CD1c-positive myeloid dendritic cell (primary cell): ENCODE results near the gene PCSK6.
A peak's percentile ranks its signal among the peaks of the same experiment; 100 is the strongest.

Source experiments
- DNase-seq: peaks from one replicate; pipeline ENCODE4 v3.0.0-alpha.2; 2016; ENCODE audit errors: extremely low spot score

PCSK6 gene

DNA sequence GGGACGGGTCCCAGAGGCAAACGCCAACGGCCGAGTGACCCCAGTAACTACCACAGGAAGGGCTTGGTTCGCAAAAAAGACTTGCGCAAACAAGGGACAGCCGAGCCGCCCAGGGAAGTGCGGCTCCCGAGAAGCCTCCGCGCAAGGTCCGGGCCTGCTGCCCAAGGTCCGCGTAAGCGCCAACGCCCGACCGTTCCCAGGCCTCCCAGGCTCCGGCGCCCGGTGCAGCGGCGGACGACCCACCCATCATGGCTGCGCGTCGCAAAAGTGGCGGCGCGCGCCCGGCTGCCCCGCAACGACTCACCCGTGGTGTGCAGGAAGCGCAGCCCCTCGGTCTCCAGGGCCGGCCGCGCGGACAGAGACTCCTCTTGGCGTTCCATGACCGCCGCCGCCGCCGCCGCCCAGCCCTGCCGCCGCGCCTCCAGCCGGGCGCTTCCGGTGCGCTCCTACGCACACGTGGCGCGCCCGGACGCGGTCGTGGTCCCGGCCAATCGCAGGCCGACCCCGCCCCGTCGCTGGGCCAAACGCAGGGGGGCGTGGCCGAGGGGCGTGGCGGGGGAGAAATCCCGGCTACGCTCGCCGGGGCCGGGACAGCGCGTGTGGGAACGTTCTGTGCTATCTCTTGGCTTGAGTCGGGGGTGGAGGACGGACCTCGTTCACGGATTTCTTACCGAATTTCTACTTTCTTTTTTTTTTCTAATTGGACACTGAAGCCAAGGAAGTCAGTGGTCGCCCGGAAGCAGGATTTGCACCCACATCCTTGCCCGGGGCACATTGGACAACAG is 212.3 kb downstream of the PCSK6 start, which contains the start of gene SELENOS:
SELENOS (minus strand) TSS at position 448 of the 785 bp plus-strand sequence; CDS start at position 380, 68 bp downstream.
- peak; percentile 96 for DNase-seq

DNA sequence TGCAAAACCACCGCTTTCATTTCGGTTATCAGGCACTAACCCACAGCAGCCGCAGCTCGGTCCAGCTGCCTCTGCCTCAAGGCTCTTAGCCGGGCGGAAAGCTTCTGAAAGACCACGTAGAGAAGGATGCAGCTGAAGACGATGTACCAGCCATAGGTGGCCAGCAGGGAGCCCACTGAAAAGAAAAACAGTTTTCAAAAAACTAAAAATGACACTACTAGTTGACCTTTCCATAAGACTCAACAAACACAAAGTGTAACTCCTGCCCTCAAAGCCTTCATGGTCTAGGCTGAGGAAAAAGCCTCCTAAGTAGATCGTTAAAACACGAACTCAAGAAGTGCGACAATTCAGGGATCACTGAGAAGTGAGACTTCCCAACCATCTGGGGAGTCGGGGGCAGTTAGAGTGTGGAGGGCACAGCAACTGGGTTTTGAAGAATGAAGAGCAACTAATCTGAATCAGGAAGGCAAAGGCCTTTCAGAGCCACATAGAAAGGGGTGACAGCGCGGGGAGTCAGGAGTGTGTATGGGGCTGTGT is 212.9 kb downstream of the PCSK6 start:
- no peak for DNase-seq

DNA sequence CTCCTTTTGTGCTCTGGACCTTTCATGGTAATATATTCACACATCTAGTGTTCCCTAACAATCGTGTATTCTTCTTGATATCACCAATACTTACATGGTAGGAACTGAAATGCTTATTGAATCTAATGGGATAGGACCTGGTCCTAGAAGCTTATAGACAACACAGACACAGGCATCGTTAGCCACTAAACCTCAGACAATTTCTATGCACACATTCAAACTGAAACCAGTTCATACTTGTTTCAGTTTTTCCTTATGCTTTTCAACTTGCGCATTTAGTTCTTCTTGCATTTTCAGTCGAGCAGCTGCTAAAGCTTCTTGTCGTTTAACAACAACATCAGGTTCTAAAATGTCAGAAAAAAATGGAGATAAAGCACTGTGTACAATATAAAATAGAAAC is 214.5 kb downstream of the PCSK6 start:
- no peak for DNase-seq

DNA sequence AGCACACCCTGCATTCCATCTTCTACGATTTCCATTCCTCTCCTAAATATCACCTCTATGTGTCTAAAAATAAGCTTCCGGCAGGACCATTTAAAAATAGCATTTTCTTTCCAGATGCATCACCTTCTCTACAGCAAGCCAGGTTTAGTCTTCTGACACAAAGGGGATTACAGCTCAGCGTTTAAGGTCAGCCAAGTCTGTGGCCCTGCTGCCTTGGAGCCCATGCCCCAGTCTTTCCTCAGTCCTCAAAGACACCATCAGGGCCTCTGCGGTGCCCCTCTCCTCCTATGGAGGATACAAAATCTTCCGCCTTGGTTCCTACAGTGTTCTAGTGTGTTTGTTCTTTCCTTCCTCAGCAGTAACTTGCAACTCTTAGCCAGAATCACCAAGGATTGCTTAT is 216.0 kb downstream of the PCSK6 start:
- no peak for DNase-seq

DNA sequence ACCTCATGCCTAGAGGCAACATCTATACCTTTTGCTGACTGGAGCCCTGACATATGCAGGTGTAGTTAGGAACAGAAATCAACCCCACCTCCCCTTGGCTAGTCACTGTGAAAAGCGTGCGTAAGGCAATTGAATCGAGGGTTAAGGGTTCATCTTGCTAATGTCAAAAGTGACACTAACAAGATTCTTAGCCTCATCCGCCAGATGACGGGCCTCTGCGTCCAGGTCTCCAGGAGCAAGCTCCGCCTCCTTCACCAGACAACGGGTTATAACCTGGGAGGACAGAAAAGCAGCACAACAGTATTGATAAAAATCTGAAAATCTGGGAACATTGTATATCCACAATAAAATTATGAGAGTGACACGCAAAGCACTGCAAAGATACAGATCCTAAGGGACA is 216.9 kb downstream of the PCSK6 start:
- no peak for DNase-seq

DNA sequence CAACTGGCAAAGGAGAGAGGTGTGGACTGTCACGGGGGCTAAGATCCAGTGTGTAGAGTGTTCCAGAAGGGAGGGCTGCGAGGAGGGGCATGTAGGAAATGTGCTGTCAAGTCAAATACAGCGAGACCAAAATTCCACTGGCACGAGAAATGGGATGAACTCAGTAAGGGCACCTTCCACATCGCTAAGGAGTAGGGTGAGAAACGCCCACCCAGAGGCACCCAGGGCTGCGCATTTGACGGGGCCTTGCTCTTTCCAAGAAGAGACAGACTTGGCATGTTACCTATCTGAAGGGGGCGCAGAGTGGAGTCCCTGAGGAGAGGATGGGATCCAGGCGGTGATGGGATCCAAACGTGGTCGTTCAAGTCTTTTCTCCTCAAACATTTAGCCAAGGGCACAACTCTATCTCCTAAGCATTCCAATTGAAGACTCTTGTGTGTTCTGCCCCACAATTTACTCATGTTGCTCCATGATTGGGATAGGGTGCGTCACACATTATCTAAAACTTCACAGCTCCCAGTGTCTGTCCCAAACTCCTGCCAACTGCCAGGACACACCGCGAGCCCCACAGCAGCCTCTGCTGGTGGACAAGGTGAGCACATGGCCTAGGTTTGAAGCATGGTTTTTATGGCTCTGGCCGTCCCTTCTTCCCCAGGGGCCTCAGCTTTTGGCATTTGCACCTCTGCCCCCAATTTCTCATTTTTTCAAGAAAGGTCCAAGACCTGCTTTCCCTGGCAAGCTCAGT is 219.9 kb downstream of the PCSK6 start:
- no peak for DNase-seq

DNA sequence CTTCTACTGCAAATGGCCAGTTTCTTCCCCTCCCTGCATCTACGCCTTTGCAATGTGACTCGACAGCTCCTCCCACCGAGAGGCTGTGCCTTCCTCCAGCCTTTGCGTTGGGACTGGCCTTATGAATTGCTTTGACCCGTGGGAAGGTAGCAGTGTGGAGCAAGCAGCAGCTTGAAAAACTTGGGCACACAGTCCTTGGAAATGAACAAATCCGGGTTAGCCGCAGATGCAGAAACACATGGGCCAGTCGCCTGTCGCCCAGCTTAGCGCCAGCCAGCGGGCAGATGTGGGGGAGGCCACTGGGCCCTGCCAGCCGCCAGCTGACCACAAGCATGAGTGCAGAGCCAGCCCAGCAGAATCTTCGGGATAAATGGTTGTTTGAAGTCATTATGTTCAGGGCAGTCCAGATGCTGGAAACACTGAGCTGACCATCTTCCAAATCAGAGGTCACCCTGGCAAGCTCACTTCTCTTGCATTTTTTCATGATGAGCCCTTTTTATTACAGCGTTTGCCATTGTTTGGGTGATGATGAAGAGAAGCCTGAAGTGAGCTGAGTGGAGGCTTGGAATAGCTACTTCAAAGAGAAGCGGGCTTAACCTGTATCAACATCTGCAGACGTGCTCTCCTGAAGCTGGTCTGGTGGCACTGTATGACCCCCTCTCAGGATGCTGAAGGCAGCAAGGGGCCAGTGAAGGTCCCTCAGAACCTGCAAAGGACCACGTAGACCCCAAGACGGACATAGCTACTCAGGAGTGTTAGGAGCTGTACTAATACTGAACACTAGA is 222.0 kb downstream of the PCSK6 start:
- no peak for DNase-seq

DNA sequence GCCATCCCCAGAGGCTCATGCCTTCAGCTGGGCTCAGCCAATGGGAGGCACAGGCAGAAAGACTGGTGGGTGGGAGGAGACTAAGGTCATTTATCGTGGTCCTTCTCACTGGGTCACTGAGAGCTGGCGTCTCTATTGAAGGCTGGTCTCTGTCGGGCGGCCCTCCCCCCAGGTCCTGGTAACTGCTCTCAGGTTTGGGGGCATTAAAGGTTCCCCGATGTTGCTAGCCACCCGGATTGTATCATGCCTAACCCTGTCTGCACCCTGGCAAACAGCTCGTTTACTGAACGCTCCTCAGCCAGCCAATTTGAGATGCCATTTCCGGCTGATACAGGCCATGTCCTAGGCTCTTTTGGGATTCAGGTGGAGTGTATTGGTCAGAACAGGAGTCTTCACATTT is 222.7 kb downstream of the PCSK6 start:
- no peak for DNase-seq

DNA sequence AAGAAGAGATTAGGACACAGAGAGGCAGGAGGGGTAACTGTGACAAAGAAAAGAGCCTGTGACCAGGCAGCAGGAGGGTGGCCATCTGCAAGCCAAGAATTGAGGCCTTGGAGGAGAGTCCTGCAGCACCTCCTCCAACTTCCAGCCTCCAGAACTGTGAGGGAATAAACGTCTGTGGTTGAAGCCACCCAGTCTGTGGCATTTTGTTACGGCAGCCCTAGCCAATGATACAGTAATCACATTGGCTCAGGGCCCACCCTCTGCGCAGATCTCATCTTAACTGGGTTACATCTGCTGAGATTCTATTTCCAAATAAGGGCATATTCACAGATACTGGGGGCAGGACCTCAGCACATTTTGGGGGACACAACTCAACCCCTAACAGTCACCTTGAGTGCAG is 223.5 kb downstream of the PCSK6 start:
- DNase-seq, result no peak

DNA sequence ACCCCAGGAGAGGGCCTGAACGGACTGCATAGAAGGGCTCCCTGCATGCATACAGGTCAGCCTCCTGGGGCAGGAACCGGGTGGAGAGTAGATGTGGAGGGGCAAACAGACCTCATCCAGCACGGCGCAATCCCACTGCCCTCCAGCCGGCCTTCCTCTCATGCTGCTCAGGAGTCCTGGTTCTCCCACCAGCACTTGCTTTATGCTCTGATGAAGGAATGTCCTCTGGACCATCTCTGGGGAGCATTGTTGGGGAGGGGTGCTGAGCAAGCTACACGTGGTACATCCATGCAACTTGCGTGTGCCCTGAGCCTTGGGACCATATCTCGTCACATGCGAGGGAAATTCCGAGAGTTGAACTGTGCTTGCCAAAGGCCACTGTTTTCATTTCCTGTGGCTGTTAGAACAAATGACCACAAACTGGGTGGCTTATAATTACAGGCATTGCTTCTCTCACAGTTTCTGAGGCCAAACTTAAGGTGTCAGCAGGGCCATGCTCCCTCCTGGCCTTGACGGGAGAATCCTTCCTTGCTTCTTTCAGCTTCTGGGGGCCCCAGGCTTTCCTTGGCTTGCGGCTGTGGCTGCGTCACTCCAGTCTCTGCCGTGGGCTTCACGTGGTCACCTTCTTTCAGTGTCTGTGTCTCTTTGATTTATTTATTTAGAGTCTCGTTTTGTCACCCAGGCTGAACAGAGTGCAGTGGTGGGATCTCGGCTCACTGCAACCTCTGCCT is 224.4 kb downstream of the PCSK6 start:
- DNase-seq, result no peak

DNA sequence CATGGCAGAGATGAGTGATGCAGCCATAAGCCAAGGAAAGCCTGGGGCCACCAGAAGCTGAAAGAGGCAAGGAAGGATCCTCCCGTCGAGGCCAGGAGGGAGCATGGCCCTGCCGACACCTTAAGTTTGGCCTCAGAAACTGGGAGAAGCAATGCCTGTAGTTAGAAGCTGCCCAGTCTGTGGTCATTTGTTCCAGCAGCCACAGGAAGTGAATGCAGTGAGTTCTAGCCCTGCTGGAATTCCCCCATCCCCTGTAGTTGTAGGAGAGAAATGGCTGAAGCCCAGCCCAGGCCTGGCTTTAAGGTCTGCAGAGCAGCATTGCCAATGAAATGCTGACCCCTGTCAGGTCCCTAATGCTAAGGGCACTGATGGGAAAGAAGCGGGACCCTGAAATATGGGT is 225.5 kb downstream of the PCSK6 start:
- no peak for DNase-seq

DNA sequence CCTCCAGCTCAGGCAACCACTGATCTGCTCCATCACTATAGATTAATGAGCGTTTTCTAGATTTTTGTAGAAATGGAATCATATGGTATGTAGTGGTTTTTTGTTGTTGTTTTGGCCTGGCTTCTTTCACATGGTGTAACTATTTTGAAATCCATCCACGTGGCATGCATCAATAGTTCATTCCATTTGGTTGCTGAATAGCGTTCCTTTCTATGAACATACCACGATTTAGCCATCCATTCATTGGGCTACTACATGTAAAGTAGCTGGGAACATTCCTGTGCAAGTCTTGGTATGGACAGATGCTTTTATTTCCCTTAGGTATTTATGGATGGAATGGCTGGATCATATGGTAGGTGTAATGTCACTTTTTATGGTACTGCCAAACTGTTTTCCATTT is 227.0 kb downstream of the PCSK6 start:
- DNase-seq, result no peak

DNA sequence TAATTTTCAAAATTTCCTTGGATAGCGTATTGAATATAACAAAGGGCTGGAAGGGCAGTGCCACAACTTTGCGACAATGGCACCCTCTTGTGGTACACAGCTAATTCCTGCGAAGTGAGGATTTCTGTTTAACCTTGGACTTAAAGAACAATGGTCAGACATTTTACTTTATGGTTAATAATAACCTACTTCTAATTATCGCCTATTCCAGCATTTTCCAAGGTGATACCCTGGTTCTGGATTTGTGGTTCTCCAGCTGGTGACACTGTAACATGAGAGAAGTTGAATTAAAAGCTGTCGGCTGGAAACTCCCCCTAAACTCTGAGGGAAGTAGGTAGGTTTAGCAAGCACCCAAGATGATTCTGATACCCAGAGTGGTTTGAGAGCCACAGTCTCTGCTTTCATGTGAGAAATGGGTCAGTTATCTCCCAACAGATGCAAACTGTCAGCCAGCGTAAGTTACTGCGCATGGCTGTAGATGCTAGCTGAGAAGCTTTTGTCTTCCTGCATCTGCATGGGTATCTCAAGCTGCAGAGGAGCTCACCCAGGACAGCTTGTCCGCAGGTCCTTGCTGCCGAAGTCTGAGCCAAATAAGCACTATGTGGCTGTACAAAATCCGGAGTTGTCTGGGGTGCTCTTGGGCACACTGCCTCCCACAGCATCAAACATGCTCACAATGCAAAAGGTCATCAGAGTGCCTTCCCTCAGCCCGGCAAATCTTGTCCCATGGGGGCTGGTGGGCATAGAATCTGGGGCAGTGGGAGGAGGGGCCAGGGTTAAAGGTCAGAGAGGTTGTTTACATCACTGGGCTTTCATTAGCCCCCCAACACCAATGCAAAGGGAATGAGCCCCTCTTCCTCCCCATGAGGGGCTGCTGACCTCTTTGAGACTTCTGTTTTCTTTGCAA is 231.0 kb downstream of the PCSK6 start:
- peak; percentile 79 for DNase-seq

DNA sequence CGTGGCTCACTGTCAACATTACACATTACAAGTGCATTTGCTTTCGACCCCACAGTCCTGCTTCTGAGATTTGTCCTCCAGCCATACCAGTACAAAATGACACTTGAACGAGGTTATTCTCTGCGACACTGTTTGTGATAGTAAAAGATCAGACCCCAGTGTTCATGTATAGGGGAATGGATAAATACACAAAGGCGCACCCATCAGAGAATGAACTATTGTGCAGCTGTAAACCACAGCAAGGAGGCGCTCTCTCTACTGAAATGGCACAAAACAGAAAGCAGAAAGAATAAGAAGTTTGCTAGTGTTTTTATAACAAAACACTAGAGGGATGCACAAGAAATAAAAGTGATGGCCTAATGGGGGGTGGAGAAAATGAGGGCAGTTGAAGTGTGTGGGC is 232.8 kb downstream of the PCSK6 start:
- DNase-seq, result no peak

DNA sequence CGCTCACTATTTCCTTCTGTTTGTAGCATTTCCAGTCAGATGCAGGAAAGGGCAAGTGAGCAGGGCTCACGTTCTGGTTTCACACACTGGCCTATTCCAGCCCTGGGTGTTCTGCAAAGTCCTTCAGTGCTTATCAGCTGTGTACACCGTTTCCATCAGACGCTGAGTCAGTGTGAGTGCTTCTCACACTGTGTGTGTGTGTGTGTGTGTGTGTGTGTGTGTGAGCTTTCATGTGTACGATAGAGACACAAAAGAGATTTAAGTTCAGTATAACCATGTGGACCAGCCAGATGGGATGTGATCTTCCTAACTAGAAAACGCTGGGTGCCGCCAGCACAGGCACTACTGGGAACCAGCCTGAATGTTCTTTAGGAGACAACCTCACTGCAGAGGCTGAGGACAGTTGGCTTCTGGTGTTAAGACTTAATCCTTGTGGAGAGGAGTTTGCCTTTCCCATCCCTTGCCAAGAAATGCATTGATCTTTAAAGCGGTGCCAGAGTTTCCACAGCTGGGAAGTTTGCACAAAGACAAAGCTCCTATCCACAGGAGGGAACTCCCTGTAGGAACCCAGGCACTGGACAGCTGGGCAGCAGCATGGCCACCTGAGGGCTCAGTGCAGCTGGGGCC is 233.8 kb downstream of the PCSK6 start:
- DNase-seq, result no peak

DNA sequence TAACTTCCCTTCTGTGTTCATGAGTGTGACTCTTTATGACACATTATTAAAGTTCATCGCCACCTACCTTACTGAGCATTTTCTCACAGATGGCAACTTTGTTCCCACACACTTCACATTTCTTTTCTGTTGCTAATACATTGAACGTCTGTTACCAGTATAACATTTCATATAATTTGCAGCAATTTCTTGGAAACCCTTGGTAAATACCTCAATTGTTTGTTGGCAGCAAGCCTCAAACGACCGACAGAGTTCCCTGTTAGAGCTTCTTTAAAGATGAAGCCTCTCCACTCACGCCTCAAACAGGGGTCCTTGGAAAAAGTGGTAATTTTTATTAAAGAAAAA is 234.5 kb downstream of the PCSK6 start:
- no peak for DNase-seq

DNA sequence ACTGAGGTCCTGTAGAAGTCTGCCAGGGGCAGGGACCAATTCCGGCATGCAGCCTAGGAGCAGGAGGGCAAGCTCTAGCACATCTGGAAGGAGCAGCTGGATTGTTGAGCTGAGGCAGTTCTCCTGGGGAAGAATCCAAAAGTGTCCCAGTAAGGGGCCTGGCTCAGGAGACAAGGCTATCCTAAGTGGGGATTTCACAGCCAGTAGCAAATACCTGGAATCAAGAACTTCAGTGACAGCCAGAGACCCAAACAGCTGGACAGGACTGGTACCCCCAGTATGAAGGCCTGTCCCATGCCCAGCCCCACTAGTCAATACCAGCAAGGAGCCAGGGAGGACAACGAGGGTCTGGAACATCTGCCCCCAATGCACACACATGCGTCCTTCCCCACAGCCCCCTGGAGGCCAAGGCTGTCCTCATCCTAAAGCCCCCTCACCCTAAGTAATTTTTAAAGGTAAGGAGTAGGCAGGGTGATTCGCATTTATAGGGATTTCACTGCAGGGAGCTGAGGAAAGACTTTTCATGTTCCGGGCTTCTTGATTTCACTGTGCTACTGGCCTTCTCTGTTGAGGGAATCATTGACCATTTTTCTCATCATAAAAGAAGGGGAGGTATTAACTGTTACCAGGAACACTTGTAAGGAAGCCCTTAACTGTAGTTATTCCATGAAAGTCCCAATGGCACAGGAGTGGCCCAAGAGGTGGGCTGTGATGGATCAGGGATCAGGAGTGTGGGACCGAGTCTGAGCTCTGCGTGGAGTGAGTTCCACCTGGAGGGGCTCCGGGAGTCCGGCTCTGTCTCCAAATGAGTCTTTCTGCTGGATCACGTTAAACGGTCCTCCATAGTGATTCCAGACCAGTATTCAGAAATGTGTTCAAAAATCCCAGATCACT is 235.1 kb downstream of the PCSK6 start:
- no peak for DNase-seq
